ENCODE results near the gene ARHGAP26.
A peak's percentile ranks its signal among the peaks of the same experiment; 100 is the strongest.

Gene ARHGAP26

DNA sequence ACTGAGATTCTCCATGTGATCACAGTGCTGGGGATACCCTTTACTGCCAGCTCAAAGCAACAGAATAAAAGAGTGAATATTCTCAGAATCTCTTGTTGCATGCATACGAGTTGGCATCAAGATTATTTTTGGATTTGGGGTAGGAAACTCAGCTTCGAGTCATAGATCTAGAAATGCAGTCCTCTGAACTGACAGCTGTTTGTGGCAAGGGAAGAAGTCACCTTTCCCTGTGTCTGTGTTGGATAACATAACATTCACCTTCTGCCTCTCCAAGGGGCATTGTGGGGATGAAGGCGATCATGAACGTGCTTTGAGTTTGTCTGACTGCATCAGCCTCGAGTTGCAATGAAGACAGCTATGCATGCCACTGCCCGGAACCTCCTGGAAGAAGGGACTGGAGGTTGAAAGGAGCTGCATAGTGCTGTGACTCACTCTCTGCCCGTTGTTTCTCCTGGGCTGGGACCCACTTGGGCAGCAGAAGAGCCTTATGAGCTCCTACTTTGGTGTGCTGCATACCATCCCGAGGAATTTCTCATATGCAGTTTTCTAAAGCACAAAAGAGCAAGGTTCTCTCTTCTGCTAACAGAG lies 231.7 kb downstream of the ARHGAP26 start:
- DNase-seq, result peak; percentile 80

- peak; percentile 76 for DNase-seq
Measured at GRCh38 chr5:143002459-143003327, 232.5 kb downstream of the ARHGAP26 start.

- no peak for DNase-seq
Measured at GRCh38 chr5:143003328-143003636, 233.1 kb downstream of the ARHGAP26 start.

GRCh38 chr5:143004361-143005145 lies 234.4 kb downstream of the ARHGAP26 start:
- no peak for DNase-seq

DNA sequence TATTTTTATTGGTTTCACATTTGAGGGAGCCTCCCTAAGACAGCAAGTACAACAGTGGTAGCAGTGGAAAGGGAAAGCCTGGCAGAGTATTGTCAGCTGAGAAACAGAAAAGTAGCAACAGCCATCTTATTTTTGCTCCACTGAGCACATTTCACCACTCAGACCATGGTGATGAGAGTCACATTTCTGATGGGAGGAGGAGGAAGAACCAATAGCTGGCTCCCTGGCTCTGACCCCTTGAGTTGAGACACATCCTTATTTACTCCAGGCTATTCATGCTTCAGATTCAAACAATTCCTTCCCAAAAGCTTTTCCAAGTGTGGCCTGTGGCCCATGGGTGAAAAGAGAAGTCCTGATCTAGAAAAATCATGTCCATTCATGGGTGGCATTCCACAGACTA lies 236.3 kb downstream of the ARHGAP26 start:
- no peak for DNase-seq

GRCh38 chr5:143008032-143008431 lies 237.9 kb downstream of the ARHGAP26 start:
- DNase-seq, result no peak

- peak; percentile 80 for DNase-seq
Measured at GRCh38 chr5:143008809-143009521, 238.8 kb downstream of the ARHGAP26 start.

- no peak for DNase-seq
Measured at GRCh38 chr5:143010351-143010750, 240.2 kb downstream of the ARHGAP26 start.

GRCh38 chr5:143011585-143011984 lies 241.4 kb downstream of the ARHGAP26 start:
- no peak for DNase-seq

DNA sequence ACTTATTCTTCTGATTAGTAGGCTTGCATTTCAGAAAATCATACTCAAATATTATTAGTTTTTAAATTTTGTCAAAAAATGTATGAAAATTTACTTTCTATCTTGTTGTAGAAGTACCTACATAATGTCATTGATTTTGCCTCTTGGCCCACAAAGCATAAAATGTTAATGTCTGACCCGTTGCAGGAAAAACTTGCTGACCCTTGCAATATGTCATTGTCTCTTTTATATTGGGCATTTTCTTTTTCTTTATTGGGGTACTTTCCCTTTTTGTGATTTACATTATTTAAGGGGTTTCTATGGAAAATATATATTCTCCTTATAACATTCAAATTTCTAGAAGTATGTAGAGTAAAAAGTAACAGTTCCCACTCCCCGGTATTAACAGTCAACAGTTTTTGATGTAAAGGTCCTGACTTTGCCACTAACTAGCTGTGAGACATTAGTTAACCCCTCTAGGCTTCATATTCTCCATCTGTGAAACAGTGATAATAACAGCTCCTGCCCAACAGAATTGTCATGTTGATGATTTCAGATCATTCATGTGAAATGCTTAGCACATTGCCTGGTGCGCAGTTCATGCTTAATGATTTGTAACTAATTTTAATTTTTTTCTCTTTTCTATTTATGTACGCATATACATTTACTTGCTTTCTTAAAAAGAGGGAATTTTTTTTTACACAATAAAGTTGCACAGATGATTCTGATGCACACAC lies 243.2 kb downstream of the ARHGAP26 start:
- DNase-seq, result no peak

DNA sequence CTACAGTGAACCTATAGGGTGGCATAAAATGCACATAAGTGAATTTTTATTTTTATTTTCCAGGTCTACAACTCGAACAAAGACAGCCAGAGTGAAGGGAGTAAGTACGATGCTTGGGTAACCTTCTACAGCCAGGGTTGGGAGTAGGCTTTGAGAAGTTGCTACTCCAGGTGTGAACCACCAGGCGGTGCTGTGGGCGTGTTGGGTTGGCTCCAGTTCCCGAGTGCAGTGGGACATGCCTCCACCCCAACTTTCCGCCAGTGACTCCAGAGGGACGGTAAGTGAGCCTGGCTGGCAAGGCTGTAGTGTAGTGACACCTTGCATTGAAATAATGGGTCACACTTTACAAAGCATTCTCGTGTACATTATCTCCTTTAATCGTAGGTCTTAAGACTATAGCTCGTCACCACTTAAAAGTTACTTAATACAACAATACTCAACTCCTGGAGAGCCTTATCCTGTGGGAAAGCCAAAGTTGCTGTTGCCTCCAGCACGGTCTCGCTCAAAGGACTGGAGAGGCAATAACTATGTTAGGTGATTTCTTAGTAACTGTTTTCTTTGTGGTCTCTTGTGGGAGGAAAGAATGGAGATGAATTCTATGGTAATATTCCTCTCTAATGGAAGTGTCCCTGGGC lies 244.0 kb downstream of the ARHGAP26 start:
- no peak for DNase-seq

- no peak for DNase-seq
Measured at GRCh38 chr5:143016777-143017516, 246.8 kb downstream of the ARHGAP26 start.

- no peak for DNase-seq
Measured at GRCh38 chr5:143017541-143017940, 247.4 kb downstream of the ARHGAP26 start.

- DNase-seq, result no peak
Measured at GRCh38 chr5:143017992-143018391, 247.8 kb downstream of the ARHGAP26 start.

- no peak for DNase-seq
Measured at GRCh38 chr5:143019157-143019556, 249.0 kb downstream of the ARHGAP26 start.

- no peak for DNase-seq
Measured at GRCh38 chr5:143019614-143020515, 249.7 kb downstream of the ARHGAP26 start.

DNA sequence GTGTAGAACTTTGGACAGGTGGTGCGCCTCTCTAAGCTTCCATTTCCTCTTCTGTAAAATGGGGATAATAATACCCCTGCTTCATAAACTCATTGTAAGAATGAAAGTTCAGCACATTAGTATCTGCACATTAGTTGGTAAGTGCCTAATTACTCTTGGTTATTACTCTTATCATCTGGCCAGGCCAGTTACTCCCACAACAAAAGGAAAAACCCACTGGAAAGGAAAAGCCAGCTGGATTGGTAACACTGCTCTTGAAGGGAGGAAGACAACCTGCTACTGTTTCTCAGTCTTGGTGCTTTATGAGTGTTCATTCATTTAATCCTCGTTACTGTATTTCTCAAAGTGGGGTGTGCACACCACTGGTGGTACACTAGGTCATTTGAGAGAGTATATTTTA lies 251.4 kb downstream of the ARHGAP26 start:
- DNase-seq, result no peak

GRCh38 chr5:143023411-143024096 lies 253.4 kb downstream of the ARHGAP26 start:
- no peak for DNase-seq

DNA sequence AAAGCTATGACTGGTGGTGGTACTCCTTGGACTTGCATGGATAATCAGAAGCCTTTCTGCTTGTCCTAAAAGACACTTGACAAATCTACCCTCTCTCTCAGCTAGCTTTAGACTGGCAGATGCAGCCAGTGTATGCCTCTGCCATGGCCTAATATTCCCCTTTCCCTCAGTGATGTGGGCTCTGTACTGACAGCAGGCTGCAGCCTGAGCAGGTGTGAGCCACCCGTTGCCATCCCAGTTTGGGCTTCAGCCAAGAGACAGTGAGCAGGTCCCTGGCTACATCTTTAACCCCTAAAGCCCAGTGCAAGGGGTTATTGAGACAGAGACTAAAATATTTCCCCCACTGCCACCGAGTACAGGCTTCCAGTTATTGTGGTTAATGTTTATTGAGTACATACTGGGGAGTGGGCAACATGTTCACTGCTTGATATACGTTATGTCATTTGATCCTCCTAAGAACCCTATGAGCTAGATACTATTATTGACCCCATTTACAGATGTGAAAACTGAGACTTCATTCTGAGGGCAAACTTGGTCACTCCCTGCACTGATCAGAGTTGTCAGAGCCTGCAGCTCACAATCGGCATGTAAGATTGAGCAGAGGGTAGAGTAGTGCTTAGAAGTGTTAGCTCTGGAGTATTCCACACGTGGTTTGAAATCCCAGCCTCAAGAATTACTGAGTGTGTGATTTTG lies 254.2 kb downstream of the ARHGAP26 start:
- no peak for DNase-seq
